Measurements from ENCODE around the gene INSR. TPM values are rescaled to one million over a fixed set of nuclear protein-coding genes. Genes with fewer than 3 reads are reported as not detected.

INSR gene
- total and polyA plus RNA-seq, 10 of the 15 experiments (the other 5 are each of a cell fraction or from before 2014, with no cell fraction given): 4.2 to 34.9 (median 13.6) TPM

DNA sequence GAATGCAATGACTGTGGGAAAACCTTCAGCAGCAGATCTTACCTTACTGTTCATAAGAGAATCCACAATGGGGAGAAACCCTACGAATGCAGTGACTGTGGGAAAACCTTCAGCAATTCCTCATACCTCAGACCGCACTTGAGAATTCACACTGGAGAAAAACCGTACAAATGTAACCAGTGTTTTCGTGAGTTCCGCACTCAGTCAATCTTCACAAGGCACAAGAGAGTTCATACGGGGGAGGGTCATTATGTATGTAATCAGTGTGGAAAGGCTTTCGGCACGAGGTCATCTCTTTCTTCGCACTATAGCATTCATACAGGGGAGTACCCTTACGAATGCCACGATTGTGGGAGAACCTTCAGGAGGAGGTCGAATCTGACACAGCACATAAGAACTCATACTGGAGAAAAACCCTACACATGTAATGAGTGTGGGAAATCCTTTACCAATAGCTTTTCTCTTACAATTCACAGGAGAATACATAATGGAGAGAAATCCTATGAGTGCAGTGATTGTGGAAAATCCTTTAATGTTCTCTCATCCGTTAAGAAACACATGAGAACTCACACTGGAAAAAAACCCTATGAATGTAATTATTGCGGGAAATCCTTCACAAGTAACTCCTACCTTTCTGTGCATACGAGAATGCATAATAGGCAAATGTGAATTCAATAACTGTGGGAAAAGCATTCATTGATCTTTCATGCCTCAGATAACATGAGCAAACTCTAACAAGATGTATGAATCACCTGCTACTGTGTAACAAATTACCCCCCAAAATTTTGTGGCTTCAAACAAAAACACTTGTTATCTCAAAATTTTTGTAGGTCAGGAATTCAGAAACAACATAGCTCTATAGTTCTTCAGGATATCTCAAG is 210.9 kb downstream of the INSR start (continued):
- TF ChIP-seq ZBTB33 (IDR thresholded peaks at IDR 0.05) (peak; percentile 30; the same call in 1 of the 2 replicates), NRF1 (conservative IDR thresholded peaks at IDR 0.05; ENCODE audit: low read depth, low read length) (no peak), MYC (IDR thresholded peaks at IDR 0.05; ENCODE audit: insufficient read depth, insufficient read length, insufficient replicate concordance, low read length, severe bottlenecking) (no peak), BHLHE40 (IDR thresholded peaks at IDR 0.05; ENCODE audit: borderline replicate concordance in 1 of 2, low read depth in 2 of 2, low read length in 1 of 2) (no peak), STAT3 (IDR thresholded peaks at IDR 0.05; ENCODE audit: low read depth, low read length) (no peak), GATAD2B (conservative IDR thresholded peaks at IDR 0.05; ENCODE audit: low read depth) (no peak)

DNA sequence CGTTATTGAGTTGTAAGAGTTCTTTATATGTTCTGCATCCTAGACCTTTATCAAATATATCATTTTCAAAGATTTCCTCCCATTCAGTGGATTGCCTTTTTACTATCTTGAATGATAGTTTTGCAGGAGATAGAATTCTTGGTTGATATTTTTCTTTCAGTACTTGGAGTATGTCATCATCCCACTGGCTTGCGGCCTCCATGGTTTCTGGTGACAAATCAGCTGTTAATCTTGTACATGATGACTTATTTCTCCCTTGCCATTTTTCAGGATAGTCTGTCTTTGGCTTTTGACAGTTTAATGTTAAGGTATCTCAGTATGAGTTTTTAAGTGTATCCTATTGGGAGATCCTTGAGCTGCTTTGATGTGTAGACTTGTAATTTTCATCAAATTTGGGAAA is 216.2 kb downstream of the INSR start:
- ChIA-PET SMC1A (ENCODE audit: uncharacterized antibody, unreplicated experiment) (no interaction called here), POLR2A (no interaction called here), RAD21 (ENCODE audit: unreplicated experiment) (interaction anchor here (0.9 kb wide), 1 partner anchor 195 kb away, joined by 3 read pairs; no protein-coding TSS in a partner anchor), CTCF (no interaction called here)
- Histone ChIP-seq H3K79me2 (ENCODE audit: control insufficient read depth, insufficient read depth, low read length) (no peaks in the 10 kb centered on the region), H3K4me3 (no peak overlapping the region), H3K4me1 (ENCODE audit: control insufficient read depth, insufficient read depth, low read length) (no peaks in the 10 kb centered on the region), H3K9ac (ENCODE audit: control insufficient read depth, insufficient read depth, low read length) (no peak overlapping the region), H3K27me3 (replicated peaks in 1 of 2; ENCODE audit: control insufficient read depth in 2 of 2, insufficient read depth in 2 of 2, low read length in 1 of 2) (no peaks in the 10 kb centered on the region), H3K9me3 (replicated peaks; ENCODE audit: control insufficient read depth, insufficient read depth, low read length) (peaks cover 66% of the 10 kb centered on the region), H3K4me2 (ENCODE audit: control insufficient read depth, insufficient read depth) (no peak overlapping the region), H3K36me3 (ENCODE audit: control insufficient read depth in 2 of 2, insufficient read depth in 2 of 2, low read length in 1 of 2) (peaks cover 37 to 56% of the 10 kb centered on the region in 2 experiments), H4K20me1 (ENCODE audit: control insufficient read depth, insufficient read depth) (no peaks in the 10 kb centered on the region), H3K27ac (ENCODE audit: control insufficient read depth, insufficient read depth) (no peak overlapping the region), H2AFZ (ENCODE audit: control insufficient read depth, low read depth, low read length) (no peak overlapping the region)
- DNase-seq (ENCODE audit: low read depth, low spot score) (no peak), FAIRE-seq (no peak), ATAC-seq (no peak)
- no TSS peak for BruUV-seq (replicated peaks)
- in situ Hi-C loops (cut with MboI): loop anchor here (5.0 kb wide), 1 partner anchor 66 kb away; no protein-coding TSS in a partner anchor
- TF ChIP-seq ZBTB33 (IDR thresholded peaks at IDR 0.05) (peak; percentile 100), CBX5 (IDR thresholded peaks at IDR 0.05; ENCODE audit: low read depth) (peak; percentile 87; the same call in 1 of the 2 replicates), EED (IDR thresholded peaks at IDR 0.05; ENCODE audit: low read depth) (no peak)
- WGBS (ENCODE audit: insufficient coverage, insufficient replicate concordance, low lambda C conversion rate, missing lambda C conversion rate): 98% methylated on average over 2 of the region's 2 CpGs
- intact Hi-C loops (cut with micrococcal nuclease; ENCODE audit: unreplicated experiment): no loop called here

Data from GM12878 (cell line).